HG03175 (cell line): ENCODE measurements around the gene ENPP1.

Source experiments
- ATAC-seq: cut with Tn5 transposase; IDR thresholded peaks from one replicate; pipeline ENCODE4 v1.9.1; 2021; ENCODE audit warnings: mild to moderate bottlenecking, moderate library complexity; ENCODE audit not compliant: unreplicated experiment

The ENPP1 gene

DNA sequence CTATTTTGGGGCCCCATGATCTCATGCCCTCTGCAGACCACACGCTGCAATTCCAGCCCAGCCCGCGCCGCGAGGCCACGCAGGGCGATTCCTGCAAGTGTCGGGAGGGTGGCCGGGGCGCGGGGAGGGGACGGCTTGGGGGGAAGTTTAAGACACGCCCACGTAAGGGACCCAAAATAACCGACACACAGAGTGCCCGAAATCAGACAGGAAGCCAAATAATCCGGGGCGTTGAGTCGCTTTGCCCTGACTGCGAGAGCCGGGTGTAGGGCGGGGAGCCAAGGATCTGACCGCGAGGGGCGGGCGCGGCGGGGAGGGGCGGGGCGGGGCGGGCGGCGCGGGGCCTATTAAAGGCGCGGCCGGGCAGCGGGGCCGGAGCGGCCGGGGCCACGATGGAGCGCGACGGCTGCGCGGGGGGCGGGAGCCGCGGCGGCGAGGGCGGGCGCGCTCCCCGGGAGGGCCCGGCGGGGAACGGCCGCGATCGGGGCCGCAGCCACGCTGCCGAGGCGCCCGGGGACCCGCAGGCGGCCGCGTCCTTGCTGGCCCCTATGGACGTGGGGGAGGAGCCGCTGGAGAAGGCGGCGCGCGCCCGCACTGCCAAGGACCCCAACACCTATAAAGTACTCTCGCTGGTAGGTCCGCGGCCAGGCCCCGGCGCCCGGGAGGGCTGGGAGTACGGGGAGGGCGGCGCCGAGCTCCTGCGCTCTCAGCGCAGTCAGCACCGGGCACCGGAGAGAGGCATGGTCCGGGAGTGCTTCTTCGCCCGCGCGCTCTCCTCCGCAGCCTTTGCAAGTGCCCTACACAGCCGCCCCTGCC, at the start of gene ENPP1:
ENPP1 (plus strand) TSS at position 377 of the 816 bp plus-strand sequence; CDS start at position 393, 16 bp downstream.
- ATAC-seq: peak; percentile 62

DNA sequence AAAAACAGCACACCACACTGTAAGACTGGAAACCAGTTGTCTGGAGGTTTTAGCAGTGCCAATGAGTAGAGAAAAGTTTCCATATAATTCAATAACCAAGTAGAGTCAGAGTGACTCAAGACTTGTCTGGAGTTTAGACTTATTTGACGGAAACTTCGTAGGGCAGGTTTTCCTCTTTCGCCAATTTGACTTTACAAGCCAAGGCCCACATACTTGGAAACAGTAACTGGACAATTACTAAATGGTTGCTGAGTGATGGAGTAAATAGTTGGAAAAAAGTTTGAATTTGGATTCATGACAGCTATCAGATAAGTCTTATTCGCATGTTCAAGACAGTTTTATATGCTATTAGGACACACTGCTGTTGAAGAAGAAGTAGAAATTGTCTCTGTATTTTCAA, 48.9 kb upstream of the ENPP1 start:
- ATAC-seq: no peak

DNA sequence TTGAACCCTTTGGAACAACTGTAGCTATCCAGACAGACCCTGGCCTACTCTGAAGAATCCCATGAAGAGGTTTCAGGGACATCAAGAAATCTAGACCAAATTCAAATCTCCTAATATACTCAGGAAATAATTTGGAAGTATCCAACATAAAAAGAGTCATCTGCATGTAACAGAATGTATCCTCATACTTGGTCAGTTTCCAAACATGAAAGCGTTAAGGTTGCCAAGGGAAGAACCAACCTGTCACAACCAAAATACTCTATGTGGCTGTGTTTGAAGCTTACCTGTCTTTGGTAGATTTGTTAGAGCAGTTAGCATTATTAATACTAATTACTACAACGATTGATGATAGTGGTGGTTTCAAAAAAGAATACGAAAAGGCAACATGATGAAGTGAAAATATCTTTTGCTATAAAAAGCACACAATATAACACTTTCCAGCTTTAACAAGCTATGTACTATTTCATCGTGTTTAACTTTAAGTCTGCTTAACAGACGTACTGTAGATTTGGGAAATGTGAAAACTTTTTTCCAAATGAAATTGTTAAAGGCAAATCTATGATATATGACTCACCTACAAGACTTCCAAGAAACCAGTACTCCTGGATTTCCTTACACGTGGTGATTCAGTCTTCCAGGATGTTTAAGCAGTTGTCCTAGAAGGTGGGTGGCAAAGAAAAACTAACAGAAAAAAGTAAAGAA, 46.6 kb upstream of the ENPP1 start:
- ATAC-seq: no peak

DNA sequence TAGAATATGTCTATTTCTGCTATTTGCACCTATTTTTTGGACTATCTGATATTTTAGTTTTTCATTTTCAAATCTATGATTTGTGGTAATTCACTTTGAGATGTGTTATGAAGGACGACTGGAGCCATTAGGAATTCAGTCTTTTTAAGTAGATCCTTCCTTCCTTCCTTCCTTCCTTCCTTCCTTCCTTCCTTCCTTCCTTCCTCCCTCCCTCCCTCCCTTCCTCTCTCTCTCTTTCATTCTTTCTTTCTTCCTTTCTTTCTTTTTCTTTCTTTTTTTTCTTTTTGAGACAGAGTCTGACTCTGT, 46.1 kb upstream of the ENPP1 start:
- ATAC-seq: no peak

DNA sequence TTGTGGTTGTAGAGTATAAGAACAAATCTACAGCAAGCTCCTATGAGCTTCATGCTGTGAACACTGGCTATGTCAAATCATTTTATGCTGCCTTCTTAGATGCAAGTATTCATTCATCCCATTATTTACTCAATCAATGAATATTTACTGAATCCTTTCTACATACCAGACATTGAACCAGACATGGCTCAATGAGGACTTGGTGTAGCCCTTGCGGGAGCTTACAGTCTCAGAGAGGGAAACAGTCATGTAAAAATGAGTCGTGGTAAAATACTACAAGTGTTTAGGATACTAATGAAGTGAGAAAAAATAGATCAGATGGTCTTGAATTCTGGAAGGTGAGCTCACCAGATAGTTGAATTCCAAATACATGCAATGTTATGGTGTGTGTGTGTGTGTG, 44.8 kb upstream of the ENPP1 start:
- no peak for ATAC-seq

DNA sequence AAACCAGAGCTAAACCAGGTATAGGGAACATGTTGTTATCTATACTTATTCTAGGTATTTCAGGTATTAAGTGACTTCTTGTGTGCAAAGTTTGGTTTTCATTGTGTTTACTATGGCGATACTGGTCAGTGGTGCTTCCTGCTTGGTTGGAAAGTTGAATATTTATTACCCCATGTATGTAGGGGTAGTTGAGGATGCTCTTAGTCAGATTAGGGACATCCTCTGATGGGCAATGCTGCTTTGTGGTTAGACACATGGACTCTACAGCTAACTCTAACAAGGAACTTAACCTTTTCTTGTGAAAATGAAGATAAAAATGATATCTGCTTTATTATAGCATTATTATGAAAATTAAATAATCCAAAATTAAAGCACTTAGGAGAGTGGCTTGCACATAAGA, 44.1 kb upstream of the ENPP1 start:
- no peak for ATAC-seq

DNA sequence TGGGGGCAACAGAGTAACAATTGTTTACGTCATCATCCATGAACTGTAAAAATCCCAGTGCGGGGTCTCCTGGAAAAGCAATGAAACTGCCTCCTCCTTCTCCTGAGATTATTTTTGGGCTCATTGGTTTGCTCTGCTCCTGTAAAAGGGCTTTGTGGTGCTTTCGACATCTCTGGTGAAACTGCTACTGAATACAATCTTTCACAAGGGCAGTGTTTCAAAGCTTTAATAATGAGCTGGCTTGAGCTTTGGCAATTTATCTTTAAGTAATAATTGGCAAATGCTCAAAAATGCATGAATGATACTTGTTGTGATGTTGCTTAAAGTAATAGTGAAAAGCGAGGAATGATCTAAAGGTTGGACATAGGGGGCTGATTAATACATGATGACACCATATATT, 43.5 kb upstream of the ENPP1 start:
- ATAC-seq: no peak

DNA sequence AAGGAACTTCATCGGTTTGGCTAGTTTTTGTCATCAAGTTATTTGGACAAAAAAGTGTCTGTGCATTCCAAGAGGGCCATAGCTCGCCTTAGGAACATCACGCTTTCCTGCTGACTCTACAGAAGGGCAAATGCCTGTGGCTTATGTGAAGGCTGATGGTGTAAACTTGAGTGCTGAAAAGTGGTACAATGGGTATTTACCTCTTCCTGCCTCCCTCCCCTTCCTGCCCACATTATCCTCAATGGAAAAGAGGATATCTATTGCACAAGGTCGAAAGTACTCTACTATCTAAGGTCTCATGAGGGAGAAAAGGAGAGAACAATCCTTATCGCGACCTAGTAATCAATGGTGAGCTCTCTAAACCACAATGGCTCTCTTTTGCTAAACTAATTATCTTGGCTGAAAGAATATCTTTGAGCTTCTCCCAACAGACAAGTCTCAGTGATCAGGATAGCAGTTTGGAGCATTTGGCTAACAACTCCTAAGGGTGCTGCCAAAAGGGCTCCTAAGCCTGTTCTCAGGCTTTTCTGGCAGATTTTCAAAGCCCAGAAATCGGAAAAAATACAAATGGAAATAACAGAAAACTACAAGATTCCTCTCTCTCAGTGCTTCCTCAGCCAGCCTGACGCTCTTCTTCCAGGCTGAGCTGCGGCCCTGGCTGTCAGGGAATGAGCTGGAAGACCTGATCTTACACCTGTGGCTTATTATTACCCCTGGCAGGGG, 42.6 kb upstream of the ENPP1 start:
- ATAC-seq: no peak

DNA sequence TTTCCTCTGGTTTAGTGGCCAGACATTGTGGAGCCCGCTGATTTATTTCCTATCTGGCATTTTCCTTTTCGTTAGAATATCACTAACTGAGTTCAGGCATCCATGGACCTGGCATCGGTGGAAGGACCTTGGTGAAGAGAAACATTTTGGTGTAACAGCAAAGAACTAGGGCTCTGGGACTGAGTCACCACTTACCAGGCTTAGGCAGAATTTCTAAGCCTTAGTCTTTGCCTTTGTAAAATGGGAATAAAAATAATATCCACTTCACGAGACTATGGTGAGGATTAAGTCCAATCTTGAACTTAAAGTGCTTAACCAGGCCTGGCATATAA, 42.0 kb upstream of the ENPP1 start:
- ATAC-seq: no peak

DNA sequence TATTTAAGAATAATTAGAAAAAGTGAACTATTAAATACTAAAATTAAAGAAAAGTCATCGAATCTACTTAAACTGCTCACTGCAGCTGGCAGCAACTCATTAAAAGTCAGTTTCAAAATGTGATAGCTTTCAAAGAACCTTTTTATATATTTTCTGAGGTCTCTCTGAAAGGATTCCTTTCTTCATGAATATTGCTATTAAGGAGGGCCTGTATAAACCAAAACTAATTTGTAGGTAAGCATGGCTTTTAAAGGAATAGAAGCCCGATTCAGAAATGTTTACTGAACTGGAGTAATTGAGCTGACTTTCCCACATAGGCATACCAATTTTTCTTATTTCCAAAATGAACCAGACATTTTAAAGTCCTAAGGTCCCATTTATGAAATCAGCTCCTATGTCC, 41.2 kb upstream of the ENPP1 start:
- no peak for ATAC-seq

DNA sequence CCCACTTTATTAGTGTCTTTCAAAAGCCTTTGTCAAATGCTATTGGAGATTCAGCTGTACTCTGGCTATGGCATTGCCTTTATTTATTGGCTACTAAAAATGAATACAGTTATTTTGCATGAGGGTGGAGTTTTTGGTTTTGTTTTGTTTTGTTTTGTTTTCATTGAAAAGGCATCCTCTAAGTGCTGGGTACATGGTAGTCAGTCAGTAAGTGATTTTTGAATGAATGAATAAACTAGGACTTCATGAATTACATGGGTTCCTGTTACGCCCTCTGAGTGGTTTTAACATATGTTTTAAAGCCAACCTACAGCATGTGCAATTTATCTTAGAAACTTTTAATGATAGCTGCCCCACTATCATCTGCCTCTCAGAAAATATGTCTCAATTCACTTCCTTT, 38.9 kb upstream of the ENPP1 start:
- no peak for ATAC-seq

DNA sequence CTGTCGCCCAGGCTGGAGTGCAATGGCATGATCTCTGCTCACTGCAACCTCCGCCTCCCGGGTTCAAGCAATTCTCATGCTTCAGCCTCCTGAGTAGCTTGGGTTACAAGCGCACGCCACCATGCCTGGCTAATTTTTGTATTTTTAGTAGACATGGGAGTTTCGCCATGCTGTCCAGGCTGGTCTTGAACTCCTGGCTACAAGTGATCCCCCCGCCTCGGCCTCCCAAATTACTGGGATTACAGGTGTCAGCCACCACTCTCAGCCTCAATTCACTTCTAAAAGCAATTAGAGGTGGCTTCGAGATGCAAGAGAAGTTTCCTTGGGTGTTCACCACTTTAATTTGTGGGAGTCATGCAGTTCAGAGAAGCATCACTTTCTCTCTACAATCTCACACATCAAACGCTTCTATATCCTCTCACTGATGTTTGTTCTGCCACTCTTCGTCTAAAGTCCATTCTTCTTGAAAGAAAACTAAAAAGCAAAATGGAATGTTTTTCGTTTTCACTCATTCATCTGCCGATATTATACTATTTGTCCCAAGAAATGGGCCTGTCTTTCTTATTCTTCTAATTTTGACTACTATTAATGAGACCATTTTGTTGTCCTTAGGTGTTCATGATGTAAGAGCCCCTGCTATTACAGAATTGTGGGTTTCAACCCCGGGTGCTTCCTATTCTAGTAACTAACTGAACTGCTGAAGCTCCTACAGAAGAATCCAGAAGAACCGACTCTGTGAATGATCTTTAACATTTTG, 38.3 kb upstream of the ENPP1 start:
- no peak for ATAC-seq

DNA sequence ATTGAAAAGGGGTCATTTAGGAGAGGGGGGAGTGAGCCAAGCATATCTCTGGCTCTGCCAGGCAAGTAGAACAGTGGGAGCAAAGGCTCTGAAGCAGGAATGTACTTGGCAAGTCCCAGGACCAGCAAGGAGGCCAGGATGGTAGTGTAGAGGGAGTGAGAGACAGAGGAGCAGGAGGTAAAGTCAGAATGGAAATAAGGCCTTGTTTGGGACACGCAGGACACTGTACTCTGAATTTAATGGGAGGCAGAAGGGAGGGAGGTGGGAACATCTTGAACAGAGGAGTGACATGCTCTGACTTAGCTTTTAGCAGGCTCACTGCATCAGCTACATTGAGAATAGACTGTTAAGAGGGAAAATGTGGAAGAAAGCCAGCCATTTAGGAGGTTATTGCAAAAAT, 37.0 kb upstream of the ENPP1 start:
- ATAC-seq: no peak

DNA sequence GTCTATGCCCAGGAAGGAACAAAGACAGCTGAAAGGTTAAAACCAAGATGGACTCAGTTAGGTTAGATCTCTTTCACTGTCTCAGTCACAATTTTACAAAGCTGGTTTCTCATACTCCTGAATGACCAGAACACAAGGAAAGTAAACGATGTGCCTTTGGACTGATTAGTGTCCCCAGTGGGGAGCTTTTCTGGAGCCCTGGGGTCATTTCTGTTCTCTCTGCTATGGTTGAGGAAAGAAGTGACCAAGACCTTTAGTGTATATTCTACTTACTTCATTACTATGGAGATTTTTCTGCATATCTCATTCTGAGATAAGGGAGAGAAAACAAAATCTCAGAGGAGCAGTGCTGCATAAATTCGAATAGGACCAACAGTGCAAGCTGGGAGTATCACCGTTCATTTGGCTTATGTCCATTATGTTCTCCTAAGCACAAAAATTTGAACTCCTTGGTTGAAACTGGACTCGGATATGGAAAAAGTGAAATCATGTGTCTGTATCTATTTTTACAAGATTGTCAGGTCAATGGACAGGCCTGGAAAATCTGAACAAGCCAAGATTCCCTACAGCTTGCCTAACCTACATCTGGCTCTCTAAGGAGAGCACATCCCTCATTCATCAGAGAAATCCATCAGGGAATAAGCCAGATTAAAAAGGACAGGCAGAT, 34.4 kb upstream of the ENPP1 start:
- no peak for ATAC-seq

DNA sequence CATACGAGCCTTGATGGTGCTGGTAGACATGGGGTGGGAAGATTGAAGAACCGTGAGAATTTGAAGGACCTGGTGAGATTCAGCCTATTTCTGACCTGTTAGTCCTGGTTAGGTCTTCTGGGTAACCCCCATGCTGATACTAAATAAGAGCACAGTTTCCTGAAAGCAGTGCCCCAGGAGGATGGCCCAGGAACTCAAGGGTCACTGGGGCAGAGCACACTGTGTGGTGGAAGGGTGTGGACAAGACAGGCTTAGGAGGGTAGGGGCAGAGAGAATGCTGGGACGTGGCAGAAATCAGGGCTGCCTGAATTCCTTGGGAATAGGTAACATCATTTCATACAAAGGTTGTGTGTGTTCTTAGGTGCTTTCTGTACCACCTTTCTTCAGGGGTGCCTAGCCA, 31.9 kb upstream of the ENPP1 start:
- ATAC-seq: no peak

DNA sequence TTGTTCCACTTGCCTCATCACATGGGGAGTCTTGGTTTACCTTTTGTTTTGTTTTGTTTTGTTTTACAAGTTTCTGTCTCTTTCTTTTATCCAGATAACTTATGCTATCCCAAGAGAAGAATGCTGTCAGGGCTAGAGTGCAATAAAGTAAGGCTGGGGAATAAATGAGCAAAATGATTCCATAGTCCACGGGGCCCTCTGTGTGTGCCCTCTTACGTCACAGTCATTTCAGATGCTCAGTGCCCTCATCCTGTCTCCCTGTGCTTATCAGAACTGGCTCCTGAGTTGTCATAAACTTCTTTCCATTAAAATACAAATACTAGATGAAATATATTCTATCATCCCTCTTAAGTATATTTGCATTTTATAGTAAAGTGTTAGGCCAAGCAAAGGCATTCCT, 30.8 kb upstream of the ENPP1 start:
- no peak for ATAC-seq

DNA sequence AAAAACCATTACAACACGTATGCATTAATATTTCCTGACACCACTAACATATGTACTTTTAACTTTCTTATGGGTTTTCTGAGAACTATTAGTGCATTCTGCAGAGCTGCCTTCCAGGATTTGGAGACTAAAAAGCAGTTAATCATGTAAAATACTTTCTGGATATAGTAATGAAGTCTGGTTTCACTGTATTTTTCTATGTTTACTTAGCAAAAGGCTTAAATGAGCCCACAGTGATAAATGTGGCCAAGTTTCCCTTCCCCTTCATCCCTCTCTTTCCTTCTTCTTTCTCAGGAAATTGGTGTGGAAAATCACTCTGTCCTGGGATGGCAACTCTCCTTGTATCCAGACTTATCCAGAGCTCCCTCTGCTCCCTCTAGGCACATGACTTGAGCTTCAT, 29.7 kb upstream of the ENPP1 start:
- ATAC-seq: no peak

DNA sequence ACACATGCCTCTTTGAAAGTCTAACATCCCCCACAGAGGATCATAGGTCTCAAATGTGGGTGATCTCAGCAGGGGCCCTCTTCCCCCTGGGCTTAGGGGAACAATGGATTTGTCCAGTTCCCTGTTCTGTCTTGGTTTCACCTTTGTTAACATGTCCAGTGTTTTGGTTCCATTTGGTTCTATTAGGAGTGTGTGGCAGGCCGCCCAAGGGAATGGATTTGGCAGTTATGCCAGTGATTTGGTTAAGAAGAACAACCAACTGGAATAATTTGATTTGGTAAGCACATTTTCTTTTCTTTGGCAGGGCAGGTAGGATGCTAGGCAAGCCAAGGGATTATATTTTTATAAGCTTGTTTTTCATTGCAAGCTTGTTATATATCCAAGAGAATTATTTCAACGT, 28.5 kb upstream of the ENPP1 start:
- ATAC-seq: no peak

DNA sequence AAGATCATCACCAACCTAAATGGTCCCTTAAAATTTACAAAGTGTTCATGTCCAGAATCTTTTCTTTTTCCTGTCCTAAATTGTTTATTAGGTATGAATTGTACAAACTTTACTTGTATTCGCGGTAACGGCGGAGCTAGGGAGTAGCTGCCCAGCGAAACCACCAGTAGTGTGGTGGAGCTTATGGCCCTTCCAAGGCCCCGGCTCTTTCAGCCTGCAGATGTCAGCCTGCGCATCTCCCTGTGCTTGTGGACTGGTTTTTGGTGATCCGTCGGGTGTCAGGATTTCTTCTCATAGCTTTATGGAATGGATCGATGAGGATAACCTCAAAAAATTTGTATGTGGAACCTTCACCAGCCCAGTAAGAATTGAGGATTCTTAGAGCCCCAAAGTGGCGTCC, 27.2 kb upstream of the ENPP1 start:
- ATAC-seq: no peak

DNA sequence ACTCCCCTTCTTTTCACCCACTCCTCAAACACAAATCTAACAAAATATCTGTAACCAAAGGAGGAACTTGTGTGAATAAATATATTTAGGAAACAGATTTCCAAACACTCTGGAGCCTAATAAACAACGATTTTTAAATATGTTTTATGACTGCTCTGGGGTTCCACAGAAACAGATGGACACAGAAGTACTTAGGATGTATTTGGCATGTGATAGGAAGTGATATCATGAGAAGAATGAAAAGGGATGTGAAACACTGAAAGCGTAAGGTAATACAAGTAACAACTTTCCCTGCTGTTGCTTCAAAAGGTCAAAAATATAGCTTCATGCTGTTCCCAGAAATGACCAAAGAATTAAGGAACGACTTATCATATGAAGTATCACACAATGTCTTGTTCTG, 26.1 kb upstream of the ENPP1 start:
- ATAC-seq: no peak

DNA sequence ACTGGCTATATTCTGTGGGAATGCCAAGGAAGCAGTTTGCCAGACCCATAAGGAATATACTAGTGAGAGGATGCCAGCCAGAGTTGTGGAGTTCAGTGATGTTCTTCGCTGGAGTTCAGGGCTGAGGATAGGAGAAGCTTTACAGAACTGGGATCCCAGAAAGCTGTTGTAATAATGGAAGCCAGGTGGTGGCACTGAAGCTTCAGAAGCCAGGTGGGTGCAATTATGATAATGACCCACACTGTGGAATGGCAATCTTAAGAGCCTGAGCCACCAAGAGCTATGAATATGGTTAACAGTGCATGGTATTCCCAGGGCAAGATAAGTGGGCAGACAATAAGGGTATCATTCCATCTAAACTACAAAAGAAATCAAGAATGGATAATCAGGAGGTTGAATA, 25.1 kb upstream of the ENPP1 start:
- ATAC-seq: no peak
